ENCODE measurements around the gene PSMA4. TPM values are rescaled to one million over a fixed set of nuclear protein-coding genes. Genes with fewer than 3 reads are reported as not detected.
"Not testable (repeated sequence)": the region's sequence is repeated elsewhere in the genome, so short reads cannot be mapped to it uniquely, and the experiment has no call there.

PSMA4 gene
- total RNA-seq, 1 donor from 2014 or later: 112 TPM

- no peak for DNase-seq
- peak overlapping the region; percentile 86 for H3K4me3 ChIP-seq
- H3K27ac ChIP-seq: peak overlapping the region; percentile 65
- H3K36me3 ChIP-seq: no peaks in the 10 kb centered on the region
- H3K4me1 ChIP-seq: peaks cover 5% of the 10 kb centered on the region
- H3K27me3 ChIP-seq: no peaks in the 10 kb centered on the region
- intact Hi-C loops (cut with DNase I): no loop called here
- ATAC-seq: peak; percentile 23
- no peaks in the 10 kb centered on the region for H3K9me3 ChIP-seq
- TF ChIP-seq CTCF (IDR thresholded peaks at IDR 0.05): no peak
Observed at GRCh38 chr15:78507831-78508160, 32.4 kb upstream of the PSMA4 start.

DNA sequence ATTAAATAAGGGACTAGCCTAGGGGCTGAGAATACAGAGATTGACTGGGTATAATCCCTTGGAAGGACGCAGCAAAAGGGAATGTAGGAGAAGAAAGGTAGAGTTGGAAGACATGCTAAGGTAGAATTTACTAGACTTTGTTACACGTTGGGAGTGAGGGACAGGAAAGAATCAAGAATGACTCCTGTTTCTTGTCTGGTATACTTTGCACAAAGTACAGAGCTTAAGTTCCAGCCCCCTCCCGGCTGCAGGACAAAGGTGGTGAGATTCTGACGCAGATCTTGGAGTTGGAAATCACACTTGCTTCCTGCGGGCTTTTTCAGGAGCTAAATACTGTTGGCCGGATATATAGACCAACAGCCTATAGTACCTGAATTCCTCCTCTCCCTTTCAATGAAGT lies 32.0 kb upstream of the PSMA4 start:
- Histone ChIP-seq H3K27me3 (no peaks in the 10 kb centered on the region), H3K4me1 (peaks cover 5% of the 10 kb centered on the region), H3K4me3 (peak overlapping the region; percentile 86), H3K9me3 (no peaks in the 10 kb centered on the region), H3K36me3 (no peaks in the 10 kb centered on the region), H3K27ac (no peak overlapping the region)
- DNase-seq: no peak
- TF ChIP-seq CTCF (IDR thresholded peaks at IDR 0.05): no peak
- intact Hi-C loops (cut with DNase I): no loop called here
- no peak for ATAC-seq

- Histone ChIP-seq H3K27ac (no peak overlapping the region), H3K27me3 (no peaks in the 10 kb centered on the region), H3K4me1 (peaks cover 5% of the 10 kb centered on the region), H3K36me3 (no peaks in the 10 kb centered on the region), H3K9me3 (no peaks in the 10 kb centered on the region), H3K4me3 (no peak overlapping the region)
- DNase-seq: no peak
- intact Hi-C loops (cut with DNase I): no loop called here
- no peak for ATAC-seq
- no peak for TF ChIP-seq CTCF (IDR thresholded peaks at IDR 0.05)
Observed at GRCh38 chr15:78509726-78510312, 30.4 kb upstream of the PSMA4 start.

GRCh38 chr15:78520035-78520434 lies 20.2 kb upstream of the PSMA4 start:
- intact Hi-C loops (cut with DNase I); DNase-seq; H3K4me1 ChIP-seq; H3K27ac ChIP-seq; H3K4me3 ChIP-seq; H3K9me3 ChIP-seq; H3K36me3 ChIP-seq; H3K27me3 ChIP-seq; ATAC-seq: not testable (repeated sequence)

DNA sequence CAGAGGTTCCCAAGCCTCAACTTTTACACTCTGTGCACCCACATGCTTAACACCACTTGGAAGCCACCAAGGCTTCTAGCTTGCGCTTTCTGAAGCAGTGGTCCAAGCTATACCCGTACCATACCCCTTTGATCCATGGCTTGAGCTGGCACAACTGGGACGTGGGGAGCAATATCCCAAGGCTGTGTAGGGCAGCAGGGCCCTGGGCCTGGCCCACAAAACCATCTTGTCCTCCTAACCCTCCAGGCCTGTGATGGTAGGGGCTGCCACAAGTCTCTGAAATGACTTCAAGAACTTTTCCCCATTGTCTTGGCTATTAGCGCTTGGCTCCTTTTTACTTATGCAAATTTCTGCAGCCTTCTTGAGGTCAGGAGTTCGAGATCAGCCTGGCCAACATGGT lies 16.0 kb upstream of the PSMA4 start:
- Histone ChIP-seq H3K36me3 (no peaks in the 10 kb centered on the region), H3K27me3 (no peaks in the 10 kb centered on the region), H3K27ac (no peak overlapping the region), H3K4me3 (no peak overlapping the region), H3K9me3 (no peaks in the 10 kb centered on the region), H3K4me1 (no peaks in the 10 kb centered on the region)
- ATAC-seq (no peak), DNase-seq (no peak)
- no peak for TF ChIP-seq CTCF (IDR thresholded peaks at IDR 0.05)
- intact Hi-C loops (cut with DNase I): no loop called here

DNA sequence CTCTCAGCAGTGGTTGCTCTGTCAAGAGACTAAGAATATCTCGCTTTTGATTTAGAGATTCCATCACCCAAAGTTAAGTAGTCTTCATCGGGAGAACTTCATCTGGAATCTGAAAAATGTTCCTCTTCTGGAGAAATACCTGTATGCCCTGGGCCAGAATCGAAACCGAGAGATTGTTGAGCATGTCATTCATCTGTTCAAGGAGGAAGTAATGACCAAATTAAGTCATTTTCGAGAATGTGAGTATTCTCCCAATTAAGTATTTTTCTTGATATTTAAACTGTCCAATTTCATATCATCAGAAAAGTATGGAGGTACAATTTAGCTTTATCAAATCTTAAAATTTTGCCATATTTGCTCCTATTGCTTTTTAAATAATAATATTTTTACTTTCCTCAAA lies 12.9 kb upstream of the PSMA4 start:
- Histone ChIP-seq H3K27ac (no peak overlapping the region), H3K4me3 (no peak overlapping the region), H3K4me1 (no peaks in the 10 kb centered on the region), H3K9me3 (no peaks in the 10 kb centered on the region), H3K27me3 (no peaks in the 10 kb centered on the region), H3K36me3 (no peaks in the 10 kb centered on the region)
- intact Hi-C loops (cut with DNase I): no loop called here
- TF ChIP-seq CTCF (IDR thresholded peaks at IDR 0.05): no peak
- no peak for ATAC-seq
- DNase-seq: no peak
